Immature natural killer cell (primary cell): ENCODE measurements around the gene DPP6. TPM values are rescaled to one million over a fixed set of nuclear protein-coding genes. Genes with fewer than 3 reads are reported as not detected.

Experiments used
- DNase-seq, 3 donors: peaks; one replicate each; pipeline ENCODE4 v3.0.0; 2022; ENCODE audit warnings: mixed read lengths in 1 of 3
- H3K27ac Mint-ChIP-seq, 6 donors: one replicate each; pipeline ENCODE4 v1.8.0; 2020; ENCODE audit warnings: mixed read lengths in 6 of 6, mild to moderate bottlenecking in 5 of 6, inconsistent platforms in 4 of 6, moderate library complexity in 3 of 6
- H3K27me3 Mint-ChIP-seq, 3 donors: one replicate each; pipeline ENCODE4 v1.8.0; 2020 to 2021; ENCODE audit warnings: low read depth in 3 of 3, mild to moderate bottlenecking in 3 of 3, mixed read lengths in 3 of 3, moderate library complexity in 3 of 3, inconsistent platforms in 1 of 3
- H3K36me3 Mint-ChIP-seq, 3 donors: one replicate each; pipeline ENCODE4 v1.8.0; 2020; ENCODE audit warnings: mixed read lengths in 3 of 3, inconsistent platforms in 2 of 3, mild to moderate bottlenecking in 2 of 3
- H3K4me1 Mint-ChIP-seq, 2 donors: one replicate each; pipeline ENCODE4 v1.8.0; 2020; ENCODE audit warnings: inconsistent platforms in 2 of 2, mild to moderate bottlenecking in 2 of 2, mixed read lengths in 2 of 2, moderate library complexity in 1 of 2
- H3K4me3 Mint-ChIP-seq, 5 donors: one replicate each; pipeline ENCODE4 v1.8.0; 2020; ENCODE audit warnings: mild to moderate bottlenecking in 5 of 5, mixed read lengths in 5 of 5, inconsistent platforms in 3 of 5, moderate library complexity in 3 of 5
- H3K9me3 Mint-ChIP-seq, 6 donors: one replicate each; pipeline ENCODE4 v1.8.0; 2020; ENCODE audit warnings: mild to moderate bottlenecking in 6 of 6, mixed read lengths in 6 of 6, inconsistent platforms in 4 of 6, moderate library complexity in 3 of 6
- polyA plus RNA-seq, 3 donors: library from polyadenylated mRNA; unstranded; fragments of 300-500 nt; fragmentation: Illumina TruSeq; gene quantifications; one replicate each; pipeline ENCODE4 v1.2.3, GENCODE V29; 2021

DPP6 gene
- polyA plus RNA-seq, 3 donors from 2014 or later: not detected

- Mint-ChIP-seq H3K9me3 (peaks cover 7 to 45% (median 21%) of the 10 kb centered on the region in 6 donors), H3K4me3 (no peak overlapping the region), H3K27ac (no peak overlapping the region), H3K27me3 (no peaks in the 10 kb centered on the region), H3K4me1 (no peaks in the 10 kb centered on the region), H3K36me3 (no peaks in the 10 kb centered on the region)
- DNase-seq: no peak
Measured at GRCh38 chr7:154330318-154330717, 278.1 kb downstream of the DPP6 start.

GRCh38 chr7:154332811-154333580 lies 280.8 kb downstream of the DPP6 start:
- Mint-ChIP-seq H3K36me3 (no peaks in the 10 kb centered on the region), H3K9me3 (peaks cover 7 to 42% (median 21%) of the 10 kb centered on the region in 6 donors), H3K4me3 (no peak overlapping the region)

GRCh38 chr7:154336295-154336694 lies 284.1 kb downstream of the DPP6 start:
- Mint-ChIP-seq H3K27me3 (no peaks in the 10 kb centered on the region), H3K4me3 (no peak overlapping the region), H3K36me3 (no peaks in the 10 kb centered on the region), H3K4me1 (no peaks in the 10 kb centered on the region), H3K27ac (no peak overlapping the region), H3K9me3 (peaks cover 4 to 37% (median 16%) of the 10 kb centered on the region in 6 donors)
- DNase-seq: no peak

More at GRCh38 chr7:154332811-154333580, 280.8 kb downstream of the DPP6 start:
- no peaks in the 10 kb centered on the region for H3K4me1 Mint-ChIP-seq
- no peak overlapping the region for H3K27ac Mint-ChIP-seq
- no peaks in the 10 kb centered on the region for H3K27me3 Mint-ChIP-seq
- no peak for DNase-seq

- no peak overlapping the region for H3K27ac Mint-ChIP-seq
- DNase-seq: no peak
- peaks cover 7 to 32% (median 11%) of the 10 kb centered on the region in 6 donors for H3K9me3 Mint-ChIP-seq
- no peak overlapping the region for H3K4me3 Mint-ChIP-seq
- H3K36me3 Mint-ChIP-seq: no peaks in the 10 kb centered on the region
- peaks cover 0 to 2% (median 0%) of the 10 kb centered on the region in 3 donors for H3K27me3 Mint-ChIP-seq
- no peaks in the 10 kb centered on the region for H3K4me1 Mint-ChIP-seq
Measured at GRCh38 chr7:154338701-154339506, 286.7 kb downstream of the DPP6 start.

GRCh38 chr7:154342971-154343633 lies 290.9 kb downstream of the DPP6 start:
- H3K27ac Mint-ChIP-seq: no peak overlapping the region
- peaks cover 3 to 25% (median 16%) of the 10 kb centered on the region in 6 donors for H3K9me3 Mint-ChIP-seq
- no peak for DNase-seq
- no peak overlapping the region for H3K4me3 Mint-ChIP-seq
- H3K36me3 Mint-ChIP-seq: no peaks in the 10 kb centered on the region
- peaks cover 0 to 2% (median 1%) of the 10 kb centered on the region in 3 donors for H3K27me3 Mint-ChIP-seq
- no peaks in the 10 kb centered on the region for H3K4me1 Mint-ChIP-seq

GRCh38 chr7:154343778-154344412 lies 291.7 kb downstream of the DPP6 start:
- Mint-ChIP-seq H3K4me3 (no peak overlapping the region), H3K27ac (no peak overlapping the region), H3K27me3 (peaks cover 0 to 2% (median 1%) of the 10 kb centered on the region in 3 donors), H3K36me3 (no peaks in the 10 kb centered on the region), H3K4me1 (no peaks in the 10 kb centered on the region), H3K9me3 (peaks cover 3 to 25% (median 15%) of the 10 kb centered on the region in 6 donors)
- no peak for DNase-seq

GRCh38 chr7:154345093-154345492 lies 292.9 kb downstream of the DPP6 start:
- no peaks in the 10 kb centered on the region for H3K36me3 Mint-ChIP-seq
- no peak overlapping the region for H3K27ac Mint-ChIP-seq
- H3K9me3 Mint-ChIP-seq: peaks cover 3 to 33% (median 18%) of the 10 kb centered on the region in 6 donors
- no peak for DNase-seq
- no peaks in the 10 kb centered on the region for H3K4me1 Mint-ChIP-seq
- H3K27me3 Mint-ChIP-seq: peaks cover 0 to 2% (median 1%) of the 10 kb centered on the region in 3 donors
- no peak overlapping the region for H3K4me3 Mint-ChIP-seq

- Mint-ChIP-seq H3K36me3 (no peaks in the 10 kb centered on the region), H3K4me1 (no peaks in the 10 kb centered on the region), H3K27ac (no peak overlapping the region), H3K4me3 (no peak overlapping the region), H3K9me3 (peaks cover 1 to 34% (median 18%) of the 10 kb centered on the region in 6 donors), H3K27me3 (peaks cover 0 to 1% (median 0%) of the 10 kb centered on the region in 3 donors)
- DNase-seq: no peak
Measured at GRCh38 chr7:154347700-154348266, 295.6 kb downstream of the DPP6 start.

GRCh38 chr7:154350892-154351291 lies 298.7 kb downstream of the DPP6 start:
- no peaks in the 10 kb centered on the region for H3K27me3 Mint-ChIP-seq
- DNase-seq: no peak
- no peaks in the 10 kb centered on the region for H3K4me1 Mint-ChIP-seq
- no peak overlapping the region for H3K27ac Mint-ChIP-seq
- no peak overlapping the region for H3K4me3 Mint-ChIP-seq
- no peaks in the 10 kb centered on the region for H3K36me3 Mint-ChIP-seq
- peaks cover 0 to 34% (median 15%) of the 10 kb centered on the region in 6 donors for H3K9me3 Mint-ChIP-seq

- Mint-ChIP-seq H3K36me3 (no peaks in the 10 kb centered on the region), H3K4me3 (no peak overlapping the region), H3K9me3 (peaks cover 0 to 35% (median 16%) of the 10 kb centered on the region in 6 donors), H3K4me1 (no peaks in the 10 kb centered on the region), H3K27ac (no peak overlapping the region), H3K27me3 (no peaks in the 10 kb centered on the region)
- no peak for DNase-seq
Measured at GRCh38 chr7:154353355-154353767, 301.2 kb downstream of the DPP6 start.

GRCh38 chr7:154364170-154364569 lies 312.0 kb downstream of the DPP6 start:
- Mint-ChIP-seq H3K27me3 (no peaks in the 10 kb centered on the region), H3K27ac (no peak overlapping the region), H3K9me3 (peaks cover 6 to 55% (median 10%) of the 10 kb centered on the region in 6 donors), H3K4me3 (no peak overlapping the region), H3K36me3 (no peaks in the 10 kb centered on the region), H3K4me1 (no peaks in the 10 kb centered on the region)
- no peak for DNase-seq

- Mint-ChIP-seq H3K27ac (no peak overlapping the region), H3K9me3 (peaks cover 11 to 41% (median 16%) of the 10 kb centered on the region in 6 donors), H3K4me1 (no peaks in the 10 kb centered on the region), H3K4me3 (no peak overlapping the region), H3K27me3 (peaks cover 0 to 4% (median 0%) of the 10 kb centered on the region in 3 donors), H3K36me3 (no peaks in the 10 kb centered on the region)
- no peak for DNase-seq
Measured at GRCh38 chr7:154371424-154371823, 319.2 kb downstream of the DPP6 start.

- DNase-seq: no peak
- no peaks in the 10 kb centered on the region for H3K36me3 Mint-ChIP-seq
- H3K27me3 Mint-ChIP-seq: peaks cover 0 to 4% (median 0%) of the 10 kb centered on the region in 3 donors
- H3K9me3 Mint-ChIP-seq: peaks cover 8 to 34% (median 15%) of the 10 kb centered on the region in 6 donors
- no peak overlapping the region for H3K4me3 Mint-ChIP-seq
- H3K4me1 Mint-ChIP-seq: no peaks in the 10 kb centered on the region
- H3K27ac Mint-ChIP-seq: no peak overlapping the region
Measured at GRCh38 chr7:154372011-154372601, 319.9 kb downstream of the DPP6 start.
